A549 (cell line): ENCODE results near the gene PRDM15.

ENCODE experiments used
- BHLHE40 ChIP-seq: IDR thresholded peaks from 2 replicates; pipeline ENCODE4 v1.6.1; 2012; ENCODE audit warnings: low read depth, low read length, inconsistent platforms
- CEBPB ChIP-seq, 2 experiments: fragments of >200 bp in 1 of 2; sonication (Bioruptor Twin) in 1 of 2; formaldehyde crosslinking in 1 of 2; IDR thresholded peaks; 2 replicates each; pipeline ENCODE4 v1.6.1; 2012 to 2016
- EHMT2 ChIP-seq: fragments of 200-600 bp; sonication (generic); IDR thresholded peaks from 2 replicates; pipeline ENCODE4 v1.6.1; 2016; ENCODE audit warnings: antibody characterized with exemption, low read depth, mild to moderate bottlenecking, moderate library complexity
- EP300 ChIP-seq, 2 experiments: fragments of >200 bp; sonication (Bioruptor Twin); formaldehyde crosslinking; IDR thresholded peaks; 2 replicates in 1 of 2; 3 replicates in 1 of 2; pipeline ENCODE4 v1.6.1; 2016 to 2017
- KDM1A ChIP-seq: fragments of 200-600 bp; sonication (generic); IDR thresholded peaks from 2 replicates; pipeline ENCODE4 v1.6.1; 2016; ENCODE audit warnings: low read depth, mild to moderate bottlenecking
- MAFK ChIP-seq: fragments of 450-650 bp; IDR thresholded peaks from 2 replicates; pipeline ENCODE4 v1.6.1; 2014; ENCODE audit not compliant: partially characterized antibody
- NR3C1 ChIP-seq: fragments of >200 bp; sonication (Bioruptor Twin); formaldehyde crosslinking; IDR thresholded peaks from 3 replicates; pipeline ENCODE4 v1.6.1; 2017
- POLR2A ChIP-seq: IDR thresholded peaks from 2 replicates; pipeline ENCODE4 v1.6.1; 2012; ENCODE audit warnings: mild to moderate bottlenecking, low read length
- RAD21 ChIP-seq, 2 experiments: fragments of >200 bp in 1 of 2; sonication (Bioruptor Twin) in 1 of 2; formaldehyde crosslinking in 1 of 2; IDR thresholded peaks in 1 of 2; conservative IDR thresholded peaks in 1 of 2; 2 replicates in 1 of 2; 3 replicates in 1 of 2; pipeline ENCODE4 v1.6.1; 2012 to 2018; ENCODE audit warnings: inconsistent platforms in 1 of 2
- RFX5 ChIP-seq: fragments of 450-650 bp; IDR thresholded peaks from 2 replicates; pipeline ENCODE4 v1.7.1; 2014; ENCODE audit warnings: antibody characterized with exemption, mild to moderate bottlenecking, moderate library complexity
- RNF2 ChIP-seq: fragments of 200-600 bp; sonication (generic); IDR thresholded peaks from 2 replicates; pipeline ENCODE4 v1.6.1; 2016; ENCODE audit warnings: low read depth, mild to moderate bottlenecking, antibody characterized with exemption, moderate library complexity, borderline replicate concordance
- ZNF302 ChIP-seq: fragments of 250-450 bp; sonication (Bioruptor Pico); IDR thresholded peaks from 2 replicates; pipeline ENCODE4 v1.9.0; 2021; ENCODE audit warnings: inconsistent platforms, mild to moderate bottlenecking, moderate library complexity
- TF ChIP-seq, protein P1 (sequence below): fragments of >200 bp; sonication (Bioruptor Twin); formaldehyde crosslinking; IDR thresholded peaks from 3 replicates; pipeline ENCODE4 v1.5.1; 2016
- TF ChIP-seq, protein P2 (sequence below): fragments of 150-350 bp; IDR thresholded peaks from 2 replicates; pipeline ENCODE4 v1.6.1; 2014; ENCODE audit warnings: low read depth, mild to moderate bottlenecking, low read length

DNA sequence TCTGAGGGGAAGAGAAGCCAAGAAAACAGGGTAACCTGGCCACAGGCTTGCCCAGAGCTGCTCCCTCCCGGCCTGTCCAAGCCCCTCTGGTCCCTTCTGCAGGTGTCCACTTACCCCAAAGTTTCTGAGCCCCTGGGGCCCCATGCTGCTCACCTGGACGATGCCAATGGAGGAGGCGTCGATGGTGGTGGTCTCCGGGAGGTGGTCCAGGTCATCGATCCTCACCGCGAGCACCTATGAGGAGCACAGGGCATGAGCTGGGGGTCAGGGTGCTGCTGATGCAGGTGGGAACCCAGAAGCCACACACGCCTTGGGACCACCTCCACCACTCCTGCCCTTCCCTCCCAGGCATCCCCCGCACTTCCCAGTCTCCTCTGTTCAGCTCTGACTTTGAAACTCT, 74.8 kb downstream of the PRDM15 start:
- TF ChIP-seq, protein P1, sequence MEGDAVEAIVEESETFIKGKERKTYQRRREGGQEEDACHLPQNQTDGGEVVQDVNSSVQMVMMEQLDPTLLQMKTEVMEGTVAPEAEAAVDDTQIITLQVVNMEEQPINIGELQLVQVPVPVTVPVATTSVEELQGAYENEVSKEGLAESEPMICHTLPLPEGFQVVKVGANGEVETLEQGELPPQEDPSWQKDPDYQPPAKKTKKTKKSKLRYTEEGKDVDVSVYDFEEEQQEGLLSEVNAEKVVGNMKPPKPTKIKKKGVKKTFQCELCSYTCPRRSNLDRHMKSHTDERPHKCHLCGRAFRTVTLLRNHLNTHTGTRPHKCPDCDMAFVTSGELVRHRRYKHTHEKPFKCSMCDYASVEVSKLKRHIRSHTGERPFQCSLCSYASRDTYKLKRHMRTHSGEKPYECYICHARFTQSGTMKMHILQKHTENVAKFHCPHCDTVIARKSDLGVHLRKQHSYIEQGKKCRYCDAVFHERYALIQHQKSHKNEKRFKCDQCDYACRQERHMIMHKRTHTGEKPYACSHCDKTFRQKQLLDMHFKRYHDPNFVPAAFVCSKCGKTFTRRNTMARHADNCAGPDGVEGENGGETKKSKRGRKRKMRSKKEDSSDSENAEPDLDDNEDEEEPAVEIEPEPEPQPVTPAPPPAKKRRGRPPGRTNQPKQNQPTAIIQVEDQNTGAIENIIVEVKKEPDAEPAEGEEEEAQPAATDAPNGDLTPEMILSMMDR = no peak
- no peak for TF ChIP-seq RFX5
- no peak for TF ChIP-seq CEBPB (IDR thresholded peaks at IDR 0.05)
- TF ChIP-seq RAD21 (conservative IDR thresholded peaks at IDR 0.05 in 1 of 2, IDR thresholded peaks at IDR 0.05 in 1 of 2) = no peak
- TF ChIP-seq BHLHE40 = no peak
- TF ChIP-seq POLR2A = no peak
- TF ChIP-seq ZNF302 = no peak
- TF ChIP-seq EP300 (IDR thresholded peaks at IDR 0.05) = no peak
- TF ChIP-seq NR3C1 = no peak
- TF ChIP-seq, protein P2, sequence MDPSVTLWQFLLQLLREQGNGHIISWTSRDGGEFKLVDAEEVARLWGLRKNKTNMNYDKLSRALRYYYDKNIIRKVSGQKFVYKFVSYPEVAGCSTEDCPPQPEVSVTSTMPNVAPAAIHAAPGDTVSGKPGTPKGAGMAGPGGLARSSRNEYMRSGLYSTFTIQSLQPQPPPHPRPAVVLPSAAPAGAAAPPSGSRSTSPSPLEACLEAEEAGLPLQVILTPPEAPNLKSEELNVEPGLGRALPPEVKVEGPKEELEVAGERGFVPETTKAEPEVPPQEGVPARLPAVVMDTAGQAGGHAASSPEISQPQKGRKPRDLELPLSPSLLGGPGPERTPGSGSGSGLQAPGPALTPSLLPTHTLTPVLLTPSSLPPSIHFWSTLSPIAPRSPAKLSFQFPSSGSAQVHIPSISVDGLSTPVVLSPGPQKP = no peak
- TF ChIP-seq RNF2 = no peak
- TF ChIP-seq KDM1A = no peak
- no peak for TF ChIP-seq EHMT2
- no peak for TF ChIP-seq MAFK
